WTC11 (cell line): ENCODE results near the gene CLDN5.

Experiments
- AFF4 ChIP-seq: sonication (generic); formaldehyde crosslinking; IDR thresholded peaks from 2 replicates; pipeline ENCODE4 v1.8.1; 2023; ENCODE audit warnings: mild to moderate bottlenecking, missing genetic modification reagents, borderline replicate concordance
- CTCF ChIP-seq: fragments of 200-600 bp; IDR thresholded peaks from 2 replicates; pipeline ENCODE4 v1.8.0; 2022; ENCODE audit warnings: antibody characterized with exemption
- HMGXB4 ChIP-seq: sonication (generic); formaldehyde crosslinking; IDR thresholded peaks from 2 replicates; pipeline ENCODE4 v1.8.1; 2023; ENCODE audit warnings: mild to moderate bottlenecking, moderate library complexity, missing genetic modification reagents
- NR3C1 ChIP-seq: sonication (generic); formaldehyde crosslinking; conservative IDR thresholded peaks from 2 replicates; pipeline ENCODE4 v1.8.1; 2023; ENCODE audit warnings: low read depth, mild to moderate bottlenecking, missing genetic modification reagents

GRCh38 chr22:19524170-19525115, at the start of gene CLDN5:
- TF ChIP-seq NR3C1 = no peak
- TF ChIP-seq AFF4 (CRISPR knock-in tag) = no peak
- no peak for TF ChIP-seq CTCF
- TF ChIP-seq HMGXB4 (CRISPR knock-in tag) = no peak
